Subcutaneous adipose tissue (tissue), 4 donors: ENCODE data around the gene KPRP. TPM values are rescaled to one million over a fixed set of nuclear protein-coding genes. Genes with fewer than 3 reads are reported as not detected.

Experiments used
- total RNA-seq, 4 donors: library from RNA; depleted of rRNA; stranded (reverse); fragments of >200 nt; gene quantifications; one replicate each; pipeline ENCODE4 v1.1.0, GENCODE V29; 2016
- TF ChIP-seq, protein P1 (sequence below): fragments of 450-650 bp; IDR thresholded peaks from one replicate; pipeline ENCODE4 v1.5.1; 2016; ENCODE audit warnings: low read depth, mild to moderate bottlenecking, control low read depth, antibody characterized with exemption, moderate library complexity

Gene KPRP
- total RNA-seq, 4 donors from 2014 or later, result not detected

DNA sequence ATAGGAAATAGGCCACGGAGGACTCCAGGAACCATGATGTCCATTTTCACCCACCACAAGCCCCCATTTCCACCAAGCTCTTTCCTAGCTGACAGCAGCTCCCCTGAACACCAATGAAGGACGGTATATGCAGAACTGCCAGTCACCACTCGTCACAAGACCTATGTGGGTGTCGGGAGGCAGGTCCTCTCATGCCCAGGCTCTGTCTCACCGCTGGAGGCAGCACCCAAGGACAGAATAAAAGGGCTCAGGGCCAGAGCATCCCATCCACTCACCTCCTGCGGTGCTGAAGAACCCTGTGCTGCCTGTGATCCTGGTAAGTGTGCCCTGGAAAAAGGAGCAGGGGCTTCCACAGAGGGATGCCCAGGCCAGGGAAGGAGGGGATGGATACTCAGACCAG is 17.1 kb downstream of the KPRP start, which contains the start of gene LCE1F:
LCE1F (plus strand) TSS at position 266 of the 400 bp plus-strand sequence. CDS start 1,232 bp downstream, outside the sequence.
- TF ChIP-seq, protein P1, sequence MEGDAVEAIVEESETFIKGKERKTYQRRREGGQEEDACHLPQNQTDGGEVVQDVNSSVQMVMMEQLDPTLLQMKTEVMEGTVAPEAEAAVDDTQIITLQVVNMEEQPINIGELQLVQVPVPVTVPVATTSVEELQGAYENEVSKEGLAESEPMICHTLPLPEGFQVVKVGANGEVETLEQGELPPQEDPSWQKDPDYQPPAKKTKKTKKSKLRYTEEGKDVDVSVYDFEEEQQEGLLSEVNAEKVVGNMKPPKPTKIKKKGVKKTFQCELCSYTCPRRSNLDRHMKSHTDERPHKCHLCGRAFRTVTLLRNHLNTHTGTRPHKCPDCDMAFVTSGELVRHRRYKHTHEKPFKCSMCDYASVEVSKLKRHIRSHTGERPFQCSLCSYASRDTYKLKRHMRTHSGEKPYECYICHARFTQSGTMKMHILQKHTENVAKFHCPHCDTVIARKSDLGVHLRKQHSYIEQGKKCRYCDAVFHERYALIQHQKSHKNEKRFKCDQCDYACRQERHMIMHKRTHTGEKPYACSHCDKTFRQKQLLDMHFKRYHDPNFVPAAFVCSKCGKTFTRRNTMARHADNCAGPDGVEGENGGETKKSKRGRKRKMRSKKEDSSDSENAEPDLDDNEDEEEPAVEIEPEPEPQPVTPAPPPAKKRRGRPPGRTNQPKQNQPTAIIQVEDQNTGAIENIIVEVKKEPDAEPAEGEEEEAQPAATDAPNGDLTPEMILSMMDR, result no peak

DNA sequence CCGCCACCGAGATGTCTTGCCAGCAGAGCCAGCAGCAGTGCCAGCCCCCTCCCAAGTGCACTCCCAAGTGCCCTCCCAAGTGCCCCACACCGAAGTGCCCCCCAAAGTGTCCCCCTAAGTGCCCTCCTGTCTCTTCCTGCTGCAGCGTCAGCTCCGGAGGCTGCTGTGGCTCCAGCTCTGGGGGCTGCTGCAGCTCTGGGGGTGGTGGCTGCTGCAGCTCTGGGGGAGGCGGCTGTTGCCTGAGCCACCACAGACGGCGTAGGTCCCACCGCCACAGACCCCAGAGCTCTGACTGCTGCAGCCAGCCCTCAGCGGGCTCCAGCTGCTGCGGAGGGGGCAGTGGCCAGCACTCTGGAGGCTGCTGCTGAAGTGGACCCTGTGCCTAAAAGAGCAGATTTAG is 18.5 kb downstream of the KPRP start:
- TF ChIP-seq, protein P1, result no peak

DNA sequence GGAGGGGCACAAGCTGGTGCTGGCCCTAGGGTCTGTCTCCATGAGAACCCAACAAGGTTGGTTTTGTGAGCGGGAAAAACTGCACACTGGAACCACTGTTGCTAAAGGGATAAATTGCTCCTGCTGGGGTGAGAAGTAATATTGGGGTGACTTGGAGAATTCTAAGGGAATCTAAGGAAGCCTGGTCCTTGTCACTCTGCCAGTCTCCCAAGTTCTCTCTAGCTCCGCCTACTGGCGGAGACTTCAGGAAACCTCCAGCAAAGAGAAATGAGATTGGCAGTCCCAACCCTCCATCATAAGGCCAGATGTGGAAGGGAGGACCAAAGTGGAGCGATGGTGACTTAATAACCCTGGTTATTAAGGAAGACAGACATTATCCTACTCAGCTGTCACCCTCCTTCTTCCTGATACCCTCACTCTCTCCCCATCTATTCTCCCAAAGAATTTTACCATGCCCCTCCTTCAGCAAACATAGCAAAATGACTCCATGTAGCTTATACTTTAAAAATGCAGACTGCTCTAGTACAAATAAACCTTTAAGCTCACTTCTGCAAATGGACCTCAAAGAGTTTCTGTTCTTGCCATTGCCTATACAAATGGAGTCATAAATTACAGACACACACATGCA is 19.8 kb downstream of the KPRP start:
- TF ChIP-seq, protein P1, result no peak

DNA sequence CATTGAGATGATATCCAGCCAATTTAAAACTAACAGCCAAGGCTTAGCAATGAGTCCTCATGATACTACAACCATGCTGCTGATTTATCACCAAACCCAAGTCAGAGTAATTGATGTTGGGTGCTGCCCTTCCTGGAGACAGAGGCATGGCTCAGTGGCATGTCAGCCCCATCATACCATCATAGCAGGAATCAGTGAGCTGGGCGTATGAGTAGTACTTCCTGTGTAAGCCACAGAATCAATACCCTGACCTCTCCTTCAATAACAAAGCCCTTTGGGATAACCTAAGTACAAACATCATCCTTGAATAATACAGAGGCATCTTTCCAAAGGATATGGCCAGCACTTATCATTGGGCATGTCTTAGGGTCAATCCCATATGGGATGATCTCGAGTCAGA is 25.3 kb downstream of the KPRP start:
- TF ChIP-seq, protein P1, result no peak

DNA sequence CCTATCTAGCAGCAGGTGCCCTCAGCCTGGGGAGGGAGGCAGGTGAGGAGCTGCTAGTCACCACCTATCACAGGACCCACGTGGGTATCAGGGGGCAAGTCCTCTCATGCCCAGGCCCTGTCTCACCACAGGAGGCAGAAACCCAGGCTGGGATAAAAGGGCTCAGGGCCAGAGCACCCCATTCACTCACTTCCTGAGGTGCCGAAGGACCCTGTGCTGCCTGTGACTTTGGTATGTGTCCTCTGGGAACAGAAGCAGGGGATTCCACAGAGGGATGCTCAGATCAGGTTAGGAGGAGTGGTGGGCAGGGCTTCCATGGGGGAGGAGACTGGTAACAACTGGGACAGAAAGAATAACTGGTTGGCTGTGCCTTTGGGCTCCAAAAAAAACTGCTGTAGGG is 28.3 kb downstream of the KPRP start, which contains the start of gene LCE1E:
LCE1E (plus strand) TSS at position 181 of the 400 bp plus-strand sequence. CDS start 1,043 bp downstream, outside the sequence.
- TF ChIP-seq, protein P1, result no peak

DNA sequence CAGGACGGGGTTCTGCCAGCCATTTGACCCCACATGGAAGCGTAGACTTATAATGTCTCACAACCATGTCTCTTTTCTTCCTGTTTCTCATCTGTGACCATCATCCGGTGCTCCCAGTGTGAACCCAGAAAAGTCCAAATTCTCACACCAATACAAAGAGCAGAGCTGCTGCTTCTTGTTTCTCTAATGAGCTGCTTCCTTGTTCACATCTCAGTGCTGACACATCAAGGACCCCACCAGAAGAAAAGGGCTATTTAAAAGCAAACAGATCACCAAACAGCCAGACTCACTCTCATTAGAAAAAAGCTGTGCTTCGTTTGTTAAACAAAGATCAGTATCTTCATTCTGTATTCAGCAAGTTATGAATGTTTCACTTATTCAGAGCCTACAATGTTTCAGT is 37.9 kb downstream of the KPRP start:
- TF ChIP-seq, protein P1, result no peak

DNA sequence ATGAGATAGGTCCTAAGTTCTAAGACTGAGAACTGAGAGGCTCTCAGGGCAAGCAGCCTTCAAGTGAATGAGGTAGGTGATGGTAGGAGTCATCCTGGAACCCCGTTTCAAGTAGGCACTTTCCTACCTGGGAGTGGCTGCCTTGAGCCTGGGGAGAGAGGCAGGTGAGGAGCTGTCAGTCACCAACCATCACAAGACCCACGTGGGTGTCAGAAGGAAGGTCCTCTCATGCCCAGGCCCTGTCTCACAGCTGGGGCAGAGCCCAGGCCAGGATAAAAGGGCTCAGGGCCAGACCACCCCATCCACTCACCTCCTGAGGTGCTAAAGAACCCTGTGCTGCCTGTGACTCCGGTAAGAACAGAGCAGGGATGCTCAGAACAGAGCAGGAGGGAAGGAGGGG is 38.6 kb downstream of the KPRP start, which contains the start of gene LCE1D:
LCE1D (plus strand) TSS at position 301 of the 400 bp plus-strand sequence. CDS start 1,074 bp downstream, outside the sequence.
- TF ChIP-seq, protein P1, result no peak
